Measurements from ENCODE around the gene SYK. TPM values are rescaled to one million over a fixed set of nuclear protein-coding genes. Genes with fewer than 3 reads are reported as not detected.
"Not testable (repeated sequence)": the region's sequence is repeated elsewhere in the genome, so short reads cannot be mapped to it uniquely, and the experiment has no call there.

SYK gene
- total RNA-seq (2021; ENCODE audit: unreplicated experiment): 0.28 TPM
- not detected for polyA plus RNA-seq (2012; ENCODE audit: insufficient read length)
- percentile 10 among the genes with signal in this experiment for Bru-seq, nascent RNA
- percentile 6 among the genes with signal in this experiment for BruChase-seq, experiment 1, labeled RNA remaining after a 2-hour chase
- BruChase-seq, experiment 2, labeled RNA remaining after a 6-hour chase: percentile 11 among the genes with signal in this experiment
- long read RNA-seq: 0 reads

DNA sequence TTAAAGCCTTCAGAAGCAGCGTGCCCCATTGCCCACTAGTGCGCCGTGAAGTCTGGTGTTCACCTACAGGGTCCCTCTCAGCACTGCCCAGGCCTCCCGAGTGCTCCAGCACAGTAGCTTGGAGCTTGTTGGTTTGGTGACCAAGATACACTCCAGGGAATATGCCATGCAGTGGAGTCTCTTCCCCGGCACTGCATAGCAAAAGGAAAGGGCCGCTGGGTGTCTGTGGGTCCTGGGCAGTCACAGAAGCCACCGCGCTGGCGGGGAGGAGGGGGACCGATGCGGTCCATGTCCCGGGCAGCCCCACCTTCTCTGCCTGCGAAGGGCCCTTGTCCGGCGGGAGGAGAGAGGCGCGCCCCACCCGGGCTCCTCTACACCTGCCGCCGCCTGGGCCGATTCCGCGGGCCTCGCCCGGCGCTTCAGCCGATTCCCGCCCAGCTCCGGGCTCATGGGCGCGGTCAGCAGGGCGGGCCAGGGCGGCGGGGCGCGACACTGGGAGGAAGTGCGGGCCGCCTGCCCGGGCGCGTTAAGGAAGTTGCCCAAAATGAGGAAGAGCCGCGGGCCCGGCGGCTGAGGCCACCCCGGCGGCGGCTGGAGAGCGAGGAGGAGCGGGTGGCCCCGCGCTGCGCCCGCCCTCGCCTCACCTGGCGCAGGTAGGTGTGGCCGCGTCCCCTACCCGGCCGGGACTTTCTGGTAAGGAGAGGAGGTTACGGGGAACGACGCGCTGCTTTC lies at the start of gene SYK:
Gene SYK (plus strand): TSS at position 579 of the 732 bp plus-strand sequence. CDS start 42,080 bp downstream, outside the sequence.
- BruUV-seq (replicated peaks): no TSS peak
- H3K27me3 ChIP-seq (ENCODE audit: control insufficient read depth, insufficient read depth, low read length): peaks cover 17% of the 10 kb centered on the region
- no peaks in the 10 kb centered on the region for H3K9me3 ChIP-seq (ENCODE audit: control insufficient read depth, insufficient read depth, low read depth, low read length)
- H3K27ac ChIP-seq (ENCODE audit: low read length): no peak within 1 kb of the TSS
- DNase-seq (ENCODE audit: low read depth, low spot score) (no peak), ATAC-seq (peak; percentile 70)
- intact Hi-C loops (cut with micrococcal nuclease; ENCODE audit: unreplicated experiment): no loop called here
- POLR2A ChIA-PET: no interaction called here
- H3K36me3 ChIP-seq (ENCODE audit: control insufficient read depth, insufficient read depth, low read length): no peaks in the 10 kb centered on the region
- in situ Hi-C loops (cut with HindIII; ENCODE audit: low pct_unique_long_range_greater_than_20kb, low sequenced_read_pairs): no loop called here
- H3K4me1 ChIP-seq (ENCODE audit: control insufficient read depth, insufficient read depth, low read length): no peaks in the 10 kb centered on the region
- TF ChIP-seq, protein P1, sequence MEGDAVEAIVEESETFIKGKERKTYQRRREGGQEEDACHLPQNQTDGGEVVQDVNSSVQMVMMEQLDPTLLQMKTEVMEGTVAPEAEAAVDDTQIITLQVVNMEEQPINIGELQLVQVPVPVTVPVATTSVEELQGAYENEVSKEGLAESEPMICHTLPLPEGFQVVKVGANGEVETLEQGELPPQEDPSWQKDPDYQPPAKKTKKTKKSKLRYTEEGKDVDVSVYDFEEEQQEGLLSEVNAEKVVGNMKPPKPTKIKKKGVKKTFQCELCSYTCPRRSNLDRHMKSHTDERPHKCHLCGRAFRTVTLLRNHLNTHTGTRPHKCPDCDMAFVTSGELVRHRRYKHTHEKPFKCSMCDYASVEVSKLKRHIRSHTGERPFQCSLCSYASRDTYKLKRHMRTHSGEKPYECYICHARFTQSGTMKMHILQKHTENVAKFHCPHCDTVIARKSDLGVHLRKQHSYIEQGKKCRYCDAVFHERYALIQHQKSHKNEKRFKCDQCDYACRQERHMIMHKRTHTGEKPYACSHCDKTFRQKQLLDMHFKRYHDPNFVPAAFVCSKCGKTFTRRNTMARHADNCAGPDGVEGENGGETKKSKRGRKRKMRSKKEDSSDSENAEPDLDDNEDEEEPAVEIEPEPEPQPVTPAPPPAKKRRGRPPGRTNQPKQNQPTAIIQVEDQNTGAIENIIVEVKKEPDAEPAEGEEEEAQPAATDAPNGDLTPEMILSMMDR (IDR thresholded peaks at IDR 0.05): no peak
- TF ChIP-seq, protein P2, sequence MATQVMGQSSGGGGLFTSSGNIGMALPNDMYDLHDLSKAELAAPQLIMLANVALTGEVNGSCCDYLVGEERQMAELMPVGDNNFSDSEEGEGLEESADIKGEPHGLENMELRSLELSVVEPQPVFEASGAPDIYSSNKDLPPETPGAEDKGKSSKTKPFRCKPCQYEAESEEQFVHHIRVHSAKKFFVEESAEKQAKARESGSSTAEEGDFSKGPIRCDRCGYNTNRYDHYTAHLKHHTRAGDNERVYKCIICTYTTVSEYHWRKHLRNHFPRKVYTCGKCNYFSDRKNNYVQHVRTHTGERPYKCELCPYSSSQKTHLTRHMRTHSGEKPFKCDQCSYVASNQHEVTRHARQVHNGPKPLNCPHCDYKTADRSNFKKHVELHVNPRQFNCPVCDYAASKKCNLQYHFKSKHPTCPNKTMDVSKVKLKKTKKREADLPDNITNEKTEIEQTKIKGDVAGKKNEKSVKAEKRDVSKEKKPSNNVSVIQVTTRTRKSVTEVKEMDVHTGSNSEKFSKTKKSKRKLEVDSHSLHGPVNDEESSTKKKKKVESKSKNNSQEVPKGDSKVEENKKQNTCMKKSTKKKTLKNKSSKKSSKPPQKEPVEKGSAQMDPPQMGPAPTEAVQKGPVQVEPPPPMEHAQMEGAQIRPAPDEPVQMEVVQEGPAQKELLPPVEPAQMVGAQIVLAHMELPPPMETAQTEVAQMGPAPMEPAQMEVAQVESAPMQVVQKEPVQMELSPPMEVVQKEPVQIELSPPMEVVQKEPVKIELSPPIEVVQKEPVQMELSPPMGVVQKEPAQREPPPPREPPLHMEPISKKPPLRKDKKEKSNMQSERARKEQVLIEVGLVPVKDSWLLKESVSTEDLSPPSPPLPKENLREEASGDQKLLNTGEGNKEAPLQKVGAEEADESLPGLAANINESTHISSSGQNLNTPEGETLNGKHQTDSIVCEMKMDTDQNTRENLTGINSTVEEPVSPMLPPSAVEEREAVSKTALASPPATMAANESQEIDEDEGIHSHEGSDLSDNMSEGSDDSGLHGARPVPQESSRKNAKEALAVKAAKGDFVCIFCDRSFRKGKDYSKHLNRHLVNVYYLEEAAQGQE (IDR thresholded peaks at IDR 0.05; ENCODE audit: insufficient read depth in 1 of 2, low read depth in 2 of 2, low read length in 1 of 2): no peak
- TF ChIP-seq TCF7L2 (IDR thresholded peaks at IDR 0.05; ENCODE audit: low read depth, low read length): no peak
- no peak for TF ChIP-seq SIN3A (IDR thresholded peaks at IDR 0.05; ENCODE audit: borderline replicate concordance, insufficient read depth, low read depth, low read length)
- no peak for TF ChIP-seq POLR2AphosphoS5 (IDR thresholded peaks at IDR 0.05; ENCODE audit: low read depth, low read length)
- CTCF ChIA-PET: no interaction called here
- H3K4me3 ChIP-seq (ENCODE audit: low read depth in 2 of 2, low read length in 2 of 2): peak within 1 kb of the TSS; percentile 19

DNA sequence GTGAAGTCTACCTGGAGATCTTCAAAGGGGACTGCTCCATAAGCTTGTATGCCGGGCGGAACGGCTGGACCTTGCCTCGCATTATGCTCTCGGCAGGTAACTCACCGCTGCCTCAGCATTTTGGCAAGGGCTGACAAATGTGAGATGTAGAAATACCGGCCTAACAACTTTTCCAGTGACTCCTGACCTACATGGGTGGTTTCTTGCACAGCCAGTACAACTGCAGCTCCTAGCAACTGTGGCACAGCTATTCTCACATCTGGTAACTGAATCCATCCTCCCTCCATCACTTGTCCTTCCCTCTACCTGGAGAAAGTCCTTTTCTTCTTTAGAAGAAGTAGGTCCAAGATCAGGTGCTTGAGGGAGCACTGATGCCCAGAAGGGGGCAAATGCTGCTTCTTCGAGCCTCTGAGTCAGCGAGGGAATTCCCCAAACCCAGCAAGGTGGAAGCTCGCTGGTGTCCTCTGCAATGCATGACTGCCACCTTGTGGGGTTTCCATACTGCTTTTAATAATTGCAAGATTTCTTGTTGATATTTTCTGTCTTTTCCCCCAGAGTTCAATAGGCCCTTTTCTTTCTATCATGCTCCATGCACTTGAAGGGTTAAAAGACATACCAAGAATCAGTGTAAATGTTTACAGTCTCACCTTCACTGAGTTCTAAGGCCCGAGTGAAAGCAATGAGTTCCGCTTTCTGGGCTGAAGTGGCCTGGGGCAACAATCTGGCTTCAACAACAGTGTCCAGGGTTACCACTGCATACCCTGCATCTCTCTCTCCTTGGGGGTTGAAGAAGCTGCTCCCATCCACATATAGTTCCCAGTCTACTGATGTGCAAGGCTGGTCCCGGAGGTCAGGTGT lies 45.9 kb upstream of the SYK start:
- H3K4me3 ChIP-seq (ENCODE audit: low read depth in 2 of 2, low read length in 2 of 2); POLR2A ChIA-PET; H3K36me3 ChIP-seq (ENCODE audit: control insufficient read depth, insufficient read depth, low read length); H3K9me3 ChIP-seq (ENCODE audit: control insufficient read depth, insufficient read depth, low read depth, low read length); BruUV-seq (replicated peaks); H3K4me1 ChIP-seq (ENCODE audit: control insufficient read depth, insufficient read depth, low read length); H3K27me3 ChIP-seq (ENCODE audit: control insufficient read depth, insufficient read depth, low read length); DNase-seq (ENCODE audit: low read depth, low spot score); in situ Hi-C loops (cut with HindIII; ENCODE audit: low pct_unique_long_range_greater_than_20kb, low sequenced_read_pairs); H3K27ac ChIP-seq (ENCODE audit: low read length); ATAC-seq: not testable (repeated sequence)
- CTCF ChIA-PET: interaction anchor here (1.2 kb wide), 1 partner anchor 437 kb away, joined by 3 read pairs; no protein-coding TSS in a partner anchor
- TF ChIP-seq, protein P1 (IDR thresholded peaks at IDR 0.05): peak; percentile 68
- intact Hi-C loops (cut with micrococcal nuclease; ENCODE audit: unreplicated experiment): loop anchor here (10.0 kb wide), 1 partner anchor 521 kb away; no protein-coding TSS in a partner anchor

DNA sequence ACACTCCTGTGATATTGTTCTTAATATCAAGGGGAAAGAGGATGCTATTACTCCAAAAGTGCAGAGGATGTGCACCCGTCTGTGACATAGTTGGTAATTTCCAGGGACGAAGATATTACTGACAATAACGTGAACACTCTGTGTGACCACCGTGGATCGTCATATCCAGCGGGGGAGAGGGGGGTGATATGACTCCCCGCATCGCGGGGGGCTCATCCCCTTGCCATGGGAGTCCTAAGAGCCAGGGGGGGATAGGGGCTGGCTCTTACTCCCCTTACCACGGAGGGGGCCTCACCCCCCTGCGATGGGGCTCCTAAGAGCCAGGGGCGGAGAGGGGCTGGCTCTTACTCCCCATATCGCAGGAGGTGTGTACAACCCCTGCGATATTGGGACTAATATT lies 41.0 kb upstream of the SYK start:
- intact Hi-C loops (cut with micrococcal nuclease; ENCODE audit: unreplicated experiment): loop anchor here (10.0 kb wide), 1 partner anchor 616 kb away; no protein-coding TSS in a partner anchor
- CTCF ChIA-PET: not testable (repeated sequence)

More for the DNA sequence above, 41.0 kb upstream of the SYK start:
- POLR2A ChIA-PET; DNase-seq (ENCODE audit: low read depth, low spot score); H3K4me3 ChIP-seq (ENCODE audit: low read depth in 2 of 2, low read length in 2 of 2); H3K27me3 ChIP-seq (ENCODE audit: control insufficient read depth, insufficient read depth, low read length); BruUV-seq (replicated peaks); H3K27ac ChIP-seq (ENCODE audit: low read length); H3K4me1 ChIP-seq (ENCODE audit: control insufficient read depth, insufficient read depth, low read length); H3K36me3 ChIP-seq (ENCODE audit: control insufficient read depth, insufficient read depth, low read length); H3K9me3 ChIP-seq (ENCODE audit: control insufficient read depth, insufficient read depth, low read depth, low read length); in situ Hi-C loops (cut with HindIII; ENCODE audit: low pct_unique_long_range_greater_than_20kb, low sequenced_read_pairs); ATAC-seq: not testable (repeated sequence)
